HG02840 (cell line): ENCODE data around the gene C1orf56.
A peak's percentile ranks its signal among the peaks of the same experiment; 100 is the strongest.

Experiments used
- ATAC-seq: cut with Tn5 transposase; IDR thresholded peaks from one replicate; pipeline ENCODE4 v1.9.1; 2021; ENCODE audit warnings: mild to moderate bottlenecking, moderate library complexity, moderate number of reproducible peaks; ENCODE audit not compliant: unreplicated experiment, low FRiP score

The C1orf56 gene

DNA sequence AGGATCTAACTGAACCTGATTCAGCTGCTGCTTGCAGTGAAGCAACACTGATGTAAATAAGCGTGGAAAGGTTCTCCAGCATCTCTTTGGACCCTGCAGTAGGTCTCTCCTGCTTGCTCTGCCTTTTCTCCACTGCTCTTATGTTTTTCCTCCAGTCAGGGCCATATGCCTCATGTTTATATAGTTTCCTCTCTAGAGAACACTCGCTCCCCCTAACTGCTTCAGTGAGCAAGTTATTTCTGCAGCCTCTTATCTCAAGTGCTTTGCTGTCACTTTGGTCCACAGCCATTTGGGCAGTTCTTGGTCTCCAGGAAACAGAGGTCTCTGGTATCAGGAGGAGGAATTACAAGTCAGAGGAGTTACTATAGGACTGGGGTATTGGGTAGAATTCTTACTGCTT, 34.0 kb upstream of the C1orf56 start:
- no peak for ATAC-seq

- no peak for ATAC-seq
Measured at GRCh38 chr1:151024540-151025146, 22.9 kb upstream of the C1orf56 start.

DNA sequence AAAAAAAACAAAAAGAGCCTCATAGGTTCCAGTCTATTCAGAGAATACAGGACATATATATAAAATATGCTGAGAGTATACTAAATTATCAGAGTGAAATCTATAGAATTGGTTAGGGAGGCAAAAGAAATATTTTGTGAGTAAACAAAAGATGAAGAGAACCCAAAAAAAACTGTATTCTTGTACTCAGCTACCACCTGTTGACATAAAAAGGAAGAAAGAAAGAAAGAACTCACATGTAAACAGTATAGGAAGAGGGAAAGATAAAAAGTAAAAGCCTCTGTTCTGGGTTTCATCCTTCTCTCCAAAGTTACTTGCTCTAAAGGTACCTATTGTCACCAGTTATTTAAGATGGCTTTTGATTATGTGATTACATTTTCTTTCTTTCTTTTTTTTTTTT, 21.1 kb upstream of the C1orf56 start:
- ATAC-seq: no peak

GRCh38 chr1:151032164-151032563, 15.4 kb upstream of the C1orf56 start:
- ATAC-seq: no peak

- ATAC-seq: no peak
Measured at GRCh38 chr1:151035167-151035566, 12.4 kb upstream of the C1orf56 start.

DNA sequence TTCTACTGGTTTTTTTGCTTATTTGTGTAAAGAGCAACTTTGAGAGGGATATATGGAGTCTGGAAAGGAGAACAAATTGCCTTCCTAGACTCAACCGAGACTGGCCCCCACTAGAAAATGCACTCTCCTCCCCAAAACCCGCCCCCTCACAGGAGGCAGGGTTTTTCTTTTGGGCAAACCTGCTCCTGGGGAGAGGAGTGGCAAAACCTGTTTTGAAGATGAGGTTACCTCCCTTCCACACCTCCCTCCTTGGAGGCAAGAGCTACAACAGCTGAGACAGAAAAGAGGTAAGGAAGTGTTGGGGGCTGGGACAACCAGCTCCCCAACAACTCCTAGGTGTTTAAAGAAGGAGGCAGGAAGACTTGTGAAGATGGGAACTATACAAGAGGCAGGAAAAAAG, 11.2 kb upstream of the C1orf56 start, which contains the start of gene BNIPL:
BNIPL (plus strand) TSS at position 231 of the 400 bp plus-strand sequence; CDS start at position 371, 140 bp downstream.
- ATAC-seq: no peak

DNA sequence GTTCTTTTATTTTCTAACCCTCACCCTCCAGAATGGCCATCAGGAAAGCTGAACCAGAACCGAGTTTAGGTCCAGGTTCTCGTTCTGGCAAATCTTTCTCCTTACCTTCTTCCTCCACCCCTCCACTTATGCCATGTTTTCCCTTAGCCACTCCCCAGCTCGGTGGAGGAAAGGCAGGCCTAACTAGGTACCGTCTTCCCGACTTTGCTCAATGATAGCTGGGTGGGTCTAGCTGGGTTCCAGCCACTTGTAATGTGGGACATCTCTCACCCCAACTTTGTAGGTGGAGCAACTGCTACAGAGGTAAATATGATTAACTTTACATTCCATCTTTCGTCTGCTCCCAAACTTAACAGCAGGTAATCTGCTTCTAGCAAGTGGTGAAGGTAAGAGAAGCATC, 10.5 kb upstream of the C1orf56 start:
- no peak for ATAC-seq

DNA sequence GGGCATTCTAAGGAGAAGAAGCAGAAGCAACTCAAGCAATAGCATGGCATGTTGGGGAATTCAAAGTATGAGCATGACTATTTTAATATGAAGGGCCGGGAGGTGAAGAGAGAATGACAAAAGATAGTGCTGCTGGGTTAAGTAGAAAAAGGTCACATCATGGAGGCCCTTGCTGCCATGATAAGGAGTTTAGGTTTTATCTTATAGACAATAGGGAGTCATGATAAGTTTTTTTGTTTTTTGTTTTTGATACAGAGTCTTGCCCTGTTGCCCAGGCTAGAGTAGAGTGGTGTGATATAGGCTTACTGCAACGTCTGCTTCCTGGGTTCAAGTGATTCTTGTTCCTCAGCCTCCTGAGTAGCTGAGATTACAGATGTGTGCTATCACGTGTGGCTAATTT, 8.0 kb upstream of the C1orf56 start:
- ATAC-seq: no peak

DNA sequence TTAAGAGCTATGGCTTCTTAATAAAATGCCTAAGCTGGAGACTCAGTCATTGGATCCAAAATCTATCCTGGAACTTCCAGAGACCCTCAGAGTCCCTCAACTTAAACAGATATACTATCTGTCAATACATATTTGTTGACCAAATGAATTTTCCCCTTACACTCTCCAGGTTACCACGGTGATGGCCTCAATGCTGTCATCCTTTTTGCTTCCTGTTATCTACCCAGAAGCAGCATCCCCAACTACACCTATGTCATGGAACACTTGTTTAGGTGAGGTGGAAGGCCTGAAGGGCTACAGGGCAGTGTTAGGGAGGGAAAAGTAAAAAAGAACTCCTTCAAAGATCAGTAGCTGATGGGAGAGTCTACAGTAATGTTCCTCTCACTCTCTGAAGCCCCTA, 4.4 kb upstream of the C1orf56 start:
- no peak for ATAC-seq

GRCh38 chr1:151047925-151048644, 534 bp downstream of the C1orf56 start:
- ATAC-seq: peak; percentile 54

- no peak for ATAC-seq
Measured at GRCh38 chr1:151048645-151049032, 1.1 kb downstream of the C1orf56 start.

GRCh38 chr1:151049458-151049857, 1.9 kb downstream of the C1orf56 start:
- no peak for ATAC-seq

GRCh38 chr1:151050051-151050688, 2.6 kb downstream of the C1orf56 start:
- no peak for ATAC-seq

DNA sequence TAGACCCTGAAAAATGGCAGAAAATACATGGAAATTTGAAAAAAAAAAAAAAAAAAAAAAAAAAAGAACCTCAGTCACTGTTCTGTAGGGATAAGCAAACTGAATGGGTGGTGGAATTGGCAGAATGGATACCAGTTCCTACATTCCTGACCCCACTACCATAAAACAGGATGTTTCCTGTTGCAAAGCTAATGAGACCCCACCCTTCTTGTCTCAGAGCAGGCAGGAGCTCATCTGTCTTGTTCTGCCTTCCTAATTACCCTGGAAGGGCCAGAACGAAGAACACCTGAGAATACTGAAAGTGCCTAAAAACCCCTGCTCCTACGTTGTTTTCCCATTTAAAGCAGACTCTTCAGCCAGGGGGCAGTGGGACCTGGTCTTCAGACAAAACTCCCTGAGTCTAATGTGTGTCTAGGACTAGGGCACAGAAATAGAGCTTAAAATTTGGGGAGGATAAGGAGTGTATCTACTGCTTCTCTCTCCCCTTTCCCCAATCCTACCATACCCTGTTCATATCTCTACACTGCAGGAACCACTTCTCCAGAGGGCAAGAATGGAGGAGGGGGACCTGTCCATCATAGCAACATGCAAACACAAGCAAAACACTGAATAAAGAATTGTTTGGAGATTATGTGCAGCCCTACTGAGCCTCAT, 3.9 kb downstream of the C1orf56 start:
- ATAC-seq: no peak

DNA sequence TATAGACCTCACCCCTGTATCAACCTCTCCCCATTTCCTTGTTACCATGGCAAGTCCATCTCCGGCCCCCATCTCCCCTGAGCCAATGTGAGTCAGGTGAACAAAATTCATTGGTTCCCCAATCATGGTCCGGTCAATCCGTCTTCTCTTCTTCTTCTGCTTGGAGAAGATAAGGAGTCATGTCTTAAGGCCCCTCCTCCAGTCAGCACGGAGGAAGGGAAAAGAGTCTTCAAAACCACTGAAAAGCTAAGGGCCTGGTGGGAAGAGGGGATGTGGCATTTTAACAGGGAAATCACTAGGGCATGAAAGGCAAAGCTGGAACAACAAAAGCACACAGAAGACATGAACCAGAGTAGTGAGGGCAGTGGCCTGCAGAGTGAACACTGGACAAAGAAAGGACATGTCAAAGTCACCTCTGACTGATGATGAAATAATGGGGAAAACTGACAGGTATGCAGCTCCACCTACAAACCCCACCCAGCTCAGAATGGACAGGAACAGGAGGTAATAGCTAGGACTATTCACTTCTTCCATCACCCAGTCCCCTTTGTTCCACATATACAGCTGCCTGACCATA, 7.5 kb downstream of the C1orf56 start:
- ATAC-seq: no peak

GRCh38 chr1:151055581-151055980, 8.0 kb downstream of the C1orf56 start:
- ATAC-seq: no peak

DNA sequence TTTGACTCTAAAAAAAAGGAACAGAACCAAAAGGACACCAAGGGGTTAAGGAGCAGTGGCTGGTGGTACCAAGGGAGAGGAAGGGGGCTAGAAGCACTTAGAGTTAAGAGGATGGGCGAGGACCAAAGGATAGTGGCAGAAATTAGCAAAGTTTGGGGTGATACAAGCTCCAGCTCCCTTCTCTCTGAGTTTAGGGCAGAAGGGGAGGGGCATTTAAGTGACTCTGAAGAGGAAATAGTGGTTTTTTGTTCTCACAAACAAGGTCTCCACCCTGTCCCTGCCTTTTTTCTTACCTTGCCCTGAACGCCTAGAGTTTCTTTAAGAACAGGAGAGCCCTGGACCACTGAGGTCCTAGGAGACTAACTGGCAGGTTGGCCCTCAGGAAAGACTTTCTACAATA, 8.6 kb downstream of the C1orf56 start:
- no peak for ATAC-seq

DNA sequence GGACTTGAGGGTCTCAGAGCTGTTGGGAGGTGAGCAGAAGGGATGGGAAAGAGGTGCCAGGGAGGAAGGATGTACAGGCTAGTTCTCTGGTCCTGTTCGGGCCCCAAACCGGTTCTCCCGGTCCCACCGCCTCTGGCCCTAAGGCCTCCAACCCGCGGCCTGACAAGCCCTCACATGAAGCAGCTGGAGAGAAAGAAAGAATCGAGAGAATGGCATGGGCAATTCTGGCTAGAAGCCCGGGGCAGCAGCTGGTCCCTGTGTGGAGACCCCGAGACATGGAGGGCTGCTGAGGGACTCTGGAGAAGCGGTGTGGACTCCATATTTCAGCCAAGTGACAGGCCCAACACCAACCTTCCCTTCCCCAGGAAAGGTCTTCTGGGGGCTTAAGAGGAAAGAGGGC, 11.1 kb downstream of the C1orf56 start:
- no peak for ATAC-seq

DNA sequence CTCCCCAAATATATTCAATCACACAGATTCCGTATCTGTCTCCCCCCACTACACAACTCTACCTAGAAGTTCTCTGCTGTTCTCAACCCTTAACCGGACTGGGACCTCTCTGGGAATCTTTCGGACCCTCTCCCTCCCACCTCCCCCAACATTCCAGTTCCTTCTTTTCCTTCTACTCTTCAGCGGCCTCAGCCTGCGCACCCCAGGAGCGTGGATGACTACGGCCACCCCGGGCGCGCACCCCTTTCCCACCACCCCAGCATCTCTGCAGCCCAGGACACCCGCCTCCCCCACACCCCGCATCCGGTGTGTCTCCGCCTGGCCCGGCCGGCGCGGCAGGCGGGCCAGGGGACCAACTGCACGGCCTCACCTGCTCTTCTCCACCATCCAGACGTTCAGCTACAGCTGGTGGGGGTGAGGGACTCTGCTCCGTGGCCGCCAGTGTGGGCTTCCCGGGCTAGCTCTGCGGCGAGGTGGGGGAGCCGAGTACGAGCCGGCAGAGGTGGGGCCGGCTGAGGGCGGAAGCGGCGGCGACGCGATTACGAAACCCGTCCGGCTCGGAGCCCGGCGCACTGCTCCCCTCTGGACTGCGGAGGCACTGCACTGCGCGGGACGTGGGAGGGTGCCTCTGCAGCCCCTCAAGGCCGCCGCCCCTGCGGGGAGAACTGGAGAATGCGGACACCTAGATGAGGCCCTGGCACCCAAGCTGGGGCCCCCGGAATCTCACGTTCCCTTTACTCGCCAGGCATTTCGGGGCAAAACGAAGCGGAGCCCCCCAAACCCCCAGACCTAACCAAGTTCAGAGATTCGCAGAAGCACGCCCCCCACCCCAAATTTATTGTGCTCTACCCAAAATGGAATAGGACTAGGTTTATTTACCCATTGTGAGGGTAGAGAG, 11.8 kb downstream of the C1orf56 start, which contains the start of gene CDC42SE1:
CDC42SE1 (minus strand) TSS at position 514 of the 898 bp plus-strand sequence. CDS start 3,892 bp downstream, outside the sequence.
- peak; percentile 63 for ATAC-seq
